GM12878 (cell line): ENCODE data around the gene DCC. TPM values are rescaled to one million over a fixed set of nuclear protein-coding genes. Genes with fewer than 3 reads are reported as not detected.

Experiments
- ATAC-seq: fragments of 200-7000 bp; cut with Tn5 transposase; 3 replicates; pipeline ENCODE4 v1.9.1; 2020; ENCODE audit warnings: mild to moderate bottlenecking, moderate library complexity
- BruUV-seq: library from RNA; stranded (reverse); fragments of 400-500 nt; replicated peaks from 2 replicates; lab custom pipeline; 2021; lab: Mats Ljungman, UMichigan
- CTCF ChIA-PET: fragments of 300-600 bp; sonication (Branson Sonifier 250); formaldehyde crosslinking; extraction: SDS; loops from one replicate; lab custom pipeline; 2021; ENCODE audit warnings: inconsistent platforms; lab: Yijun Ruan, JAX
- POLR2A ChIA-PET: fragments of 350-600 bp; formaldehyde crosslinking; extraction: SDS; loops from one replicate; lab custom pipeline; 2021; ENCODE audit warnings: inconsistent platforms; lab: Charles Lee
- RAD21 ChIA-PET: fragments of 300-600 bp; sonication (Branson Sonifier 250); formaldehyde crosslinking; loops from one replicate; lab custom pipeline; 2023; ENCODE audit warnings: antibody characterized with exemption; ENCODE audit not compliant: unreplicated experiment; lab: Charles Lee
- SMC1A ChIA-PET: fragments of 300-600 bp; sonication (Branson Sonifier 250); formaldehyde crosslinking; loops from one replicate; lab custom pipeline; 2023; ENCODE audit not compliant: unreplicated experiment, uncharacterized antibody; lab: Charles Lee
- DNase-seq: peaks from one replicate; pipeline ENCODE4 v3.0.0-alpha.2; 2011; ENCODE audit warnings: low read depth, low spot score
- FAIRE-seq: peaks from 3 replicates; lab custom pipeline; 2011; peaks lifted over from hg19 to GRCh38; lab: Jason Lieb, UNC
- H2AFZ ChIP-seq: 2 replicates; pipeline ENCODE4 v1.6.0; 2011; ENCODE audit warnings: low read depth, low read length, control low read depth; ENCODE audit not compliant: control insufficient read depth
- H3K27ac ChIP-seq: 2 replicates; pipeline ENCODE4 v1.5.1; 2011; ENCODE audit warnings: control low read depth; ENCODE audit not compliant: control insufficient read depth, insufficient read depth
- H3K27me3 ChIP-seq, 2 experiments: replicated peaks in 1 of 2; 2 replicates each; pipeline versions ENCODE4 v1.6.0 to v1.6.1; 2011; ENCODE audit warnings: low read length in 1 of 2; ENCODE audit not compliant: control insufficient read depth in 2 of 2, insufficient read depth in 2 of 2
- H3K36me3 ChIP-seq, 2 experiments: 2 replicates each; pipeline ENCODE4 v1.5.1; 2011; ENCODE audit warnings: low read length in 1 of 2; ENCODE audit not compliant: control insufficient read depth in 2 of 2, insufficient read depth in 2 of 2
- H3K4me1 ChIP-seq: 2 replicates; pipeline ENCODE4 v1.6.1; 2011; ENCODE audit warnings: mild to moderate bottlenecking, low read length, moderate library complexity, mixed read lengths; ENCODE audit not compliant: control insufficient read depth, insufficient read depth
- H3K4me2 ChIP-seq: 2 replicates; pipeline ENCODE4 v1.6.0; 2011; ENCODE audit warnings: control low read depth; ENCODE audit not compliant: control insufficient read depth, insufficient read depth
- H3K4me3 ChIP-seq: fragments of 200-600 bp; sonication (generic); 2 replicates; pipeline ENCODE4 v1.5.1; 2016
- H3K79me2 ChIP-seq: 2 replicates; pipeline ENCODE4 v1.6.0; 2011; ENCODE audit warnings: low read length; ENCODE audit not compliant: control insufficient read depth, insufficient read depth
- H3K9ac ChIP-seq: 2 replicates; pipeline ENCODE4 v1.8.0; 2011; ENCODE audit warnings: low read length, control low read depth, mixed read lengths; ENCODE audit not compliant: control insufficient read depth, insufficient read depth
- H3K9me3 ChIP-seq: replicated peaks from 3 replicates; pipeline ENCODE4 v1.5.1; 2011; ENCODE audit warnings: mild to moderate bottlenecking, low read length; ENCODE audit not compliant: control insufficient read depth, insufficient read depth
- H4K20me1 ChIP-seq: 2 replicates; pipeline ENCODE4 v1.6.0; 2011; ENCODE audit not compliant: control insufficient read depth, insufficient read depth
- CHD4 ChIP-seq: fragments of 200-600 bp; sonication (generic); IDR thresholded peaks from 2 replicates; pipeline ENCODE4 v1.6.1; 2016; ENCODE audit warnings: mild to moderate bottlenecking
- ESRRA ChIP-seq: IDR thresholded peaks from 2 replicates; pipeline ENCODE4 v1.6.1; 2012; ENCODE audit warnings: mild to moderate bottlenecking, low read length, improper control_type of control experiment
- MTA3 ChIP-seq: IDR thresholded peaks from 2 replicates; pipeline ENCODE4 v1.6.1; 2012; ENCODE audit warnings: low read length, inconsistent platforms, borderline replicate concordance
- MYB ChIP-seq: fragments of 150-350 bp; IDR thresholded peaks from 2 replicates; pipeline ENCODE4 v1.6.1; 2014; ENCODE audit warnings: mild to moderate bottlenecking, low read depth, low read length, borderline replicate concordance
- NR2C2 ChIP-seq: IDR thresholded peaks from 2 replicates; pipeline ENCODE4 v1.6.1; 2011; ENCODE audit warnings: borderline replicate concordance, low read depth; ENCODE audit not compliant: control insufficient read depth, insufficient read length
- RB1 ChIP-seq: fragments of 450-650 bp; formaldehyde crosslinking; IDR thresholded peaks from 2 replicates; pipeline ENCODE4 v1.6.1; 2017; ENCODE audit warnings: mild to moderate bottlenecking, borderline replicate concordance
- RBBP5 ChIP-seq: fragments of 200-600 bp; sonication (generic); conservative IDR thresholded peaks from 2 replicates; pipeline ENCODE4 v1.6.1; 2016
- YY1 ChIP-seq: IDR thresholded peaks from 2 replicates; pipeline ENCODE4 v1.6.1; 2011; ENCODE audit warnings: low read depth, mild to moderate bottlenecking, low read length
- ZBTB11 ChIP-seq: fragments of 450-650 bp; formaldehyde crosslinking; IDR thresholded peaks from 2 replicates; pipeline ENCODE4 v1.5.0; 2022; ENCODE audit warnings: mild to moderate bottlenecking, missing genetic modification characterization
- ZNF217 ChIP-seq: fragments of 450-650 bp; IDR thresholded peaks from 2 replicates; pipeline ENCODE4 v1.6.1; 2017; ENCODE audit warnings: antibody characterized with exemption, mild to moderate bottlenecking
- WGBS: methylation state at CpG from one replicate; pipeline ENCODE4 v1.1.6; 2016; ENCODE audit warnings: low lambda C conversion rate; ENCODE audit not compliant: insufficient replicate concordance, insufficient coverage; ENCODE audit errors: missing lambda C conversion rate; 5-methylcytosine and 5-hydroxymethylcytosine counted together
- in situ Hi-C: fragments of 300-500 bp; cut with MboI; formaldehyde crosslinking; loops from 9 replicates; pipeline ENCODE4 v1.14.3; 2018; ENCODE audit warnings: mixed read lengths
- intact Hi-C: fragments of 100-400 bp; cut with micrococcal nuclease; formaldehyde crosslinking; loops from one replicate; pipeline ENCODE4 v1.14.2; 2022; ENCODE audit not compliant: unreplicated experiment
- polyA plus RNA-seq, 11 experiments: library from polyadenylated mRNA; depleted of rRNA in 4 of 11; unstranded in 6 of 11; stranded (reverse) in 5 of 11; fragments of >200 nt; fragmentation: Nextera tagmentation in 4 of 11; fragmentation: Illumina TruSeq in 1 of 11; extraction: Ambion mirVana in 4 of 11; extraction: Trizol in 1 of 11; gene quantifications; 1 replicate in 1 of 11; 2 replicates in 10 of 11; pipeline versions ENCODE4 v1.2.1 to v1.2.3, GENCODE V29; 2011 to 2016; ENCODE audit warnings: inconsistent platforms in 2 of 11, missing spikeins in 2 of 11, low read depth in 1 of 11
- total RNA-seq, 4 experiments: library from RNA; depleted of rRNA in 3 of 4; stranded (reverse); fragments of >200 nt in 3 of 4; fragmentation: Illumina TruSeq in 1 of 4; extraction: Trizol in 1 of 4; gene quantifications; 2 replicates each; pipeline versions ENCODE4 v1.2.1 to v1.2.3, GENCODE V29; 2013 to 2021
- TF ChIP-seq, protein P1 (sequence below): IDR thresholded peaks from 2 replicates; pipeline ENCODE4 v1.6.1; 2012; ENCODE audit warnings: mild to moderate bottlenecking, low read depth, low read length
- TF ChIP-seq, protein P2 (sequence below): IDR thresholded peaks from 2 replicates; pipeline ENCODE4 v1.6.1; 2011; ENCODE audit warnings: low read depth, low read length, improper control_type of control experiment, borderline replicate concordance

Gene DCC
- total and polyA plus RNA-seq, 10 of the 15 experiments (the other 5 are each of a cell fraction or from before 2014, with no cell fraction given) = 0.01 TPM; not detected in 9

GRCh38 chr18:52537261-52537660 lies 197.3 kb downstream of the DCC start (continued):
- TF ChIP-seq, protein P1, sequence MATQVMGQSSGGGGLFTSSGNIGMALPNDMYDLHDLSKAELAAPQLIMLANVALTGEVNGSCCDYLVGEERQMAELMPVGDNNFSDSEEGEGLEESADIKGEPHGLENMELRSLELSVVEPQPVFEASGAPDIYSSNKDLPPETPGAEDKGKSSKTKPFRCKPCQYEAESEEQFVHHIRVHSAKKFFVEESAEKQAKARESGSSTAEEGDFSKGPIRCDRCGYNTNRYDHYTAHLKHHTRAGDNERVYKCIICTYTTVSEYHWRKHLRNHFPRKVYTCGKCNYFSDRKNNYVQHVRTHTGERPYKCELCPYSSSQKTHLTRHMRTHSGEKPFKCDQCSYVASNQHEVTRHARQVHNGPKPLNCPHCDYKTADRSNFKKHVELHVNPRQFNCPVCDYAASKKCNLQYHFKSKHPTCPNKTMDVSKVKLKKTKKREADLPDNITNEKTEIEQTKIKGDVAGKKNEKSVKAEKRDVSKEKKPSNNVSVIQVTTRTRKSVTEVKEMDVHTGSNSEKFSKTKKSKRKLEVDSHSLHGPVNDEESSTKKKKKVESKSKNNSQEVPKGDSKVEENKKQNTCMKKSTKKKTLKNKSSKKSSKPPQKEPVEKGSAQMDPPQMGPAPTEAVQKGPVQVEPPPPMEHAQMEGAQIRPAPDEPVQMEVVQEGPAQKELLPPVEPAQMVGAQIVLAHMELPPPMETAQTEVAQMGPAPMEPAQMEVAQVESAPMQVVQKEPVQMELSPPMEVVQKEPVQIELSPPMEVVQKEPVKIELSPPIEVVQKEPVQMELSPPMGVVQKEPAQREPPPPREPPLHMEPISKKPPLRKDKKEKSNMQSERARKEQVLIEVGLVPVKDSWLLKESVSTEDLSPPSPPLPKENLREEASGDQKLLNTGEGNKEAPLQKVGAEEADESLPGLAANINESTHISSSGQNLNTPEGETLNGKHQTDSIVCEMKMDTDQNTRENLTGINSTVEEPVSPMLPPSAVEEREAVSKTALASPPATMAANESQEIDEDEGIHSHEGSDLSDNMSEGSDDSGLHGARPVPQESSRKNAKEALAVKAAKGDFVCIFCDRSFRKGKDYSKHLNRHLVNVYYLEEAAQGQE = no peak
- no peak for TF ChIP-seq RB1

DNA sequence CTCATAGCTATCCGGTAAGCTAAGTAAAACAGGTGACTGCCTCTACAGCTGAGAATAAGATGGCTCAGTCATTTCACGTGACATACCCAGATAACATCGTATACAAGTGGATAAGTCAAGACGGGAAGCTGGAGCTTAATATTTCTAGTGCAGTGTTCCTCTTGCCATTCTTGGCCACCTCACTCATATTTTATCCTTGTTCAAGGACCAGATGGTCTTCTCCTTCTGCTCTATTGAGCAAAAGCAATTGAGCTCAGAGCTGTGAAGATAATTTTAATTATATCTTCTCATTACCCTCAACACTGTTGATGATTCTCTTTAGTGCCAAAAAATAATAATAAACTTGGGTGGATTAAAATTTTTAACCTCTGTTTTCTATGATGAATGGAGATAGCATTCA lies 201.1 kb downstream of the DCC start:
- ATAC-seq (no peak), DNase-seq (no peak), FAIRE-seq (no peak)
- Histone ChIP-seq H3K9ac (no peak overlapping the region), H3K9me3 (no peaks in the 10 kb centered on the region), H3K27me3 (no peaks in the 10 kb centered on the region), H3K27ac (no peak overlapping the region), H3K4me1 (no peaks in the 10 kb centered on the region), H3K4me2 (no peak overlapping the region), H4K20me1 (no peaks in the 10 kb centered on the region), H3K79me2 (no peaks in the 10 kb centered on the region), H3K4me3 (no peak overlapping the region), H2AFZ (no peak overlapping the region), H3K36me3 (no peaks in the 10 kb centered on the region)
- ChIA-PET CTCF (no interaction called here), SMC1A (no interaction called here), POLR2A (no interaction called here), RAD21 (no interaction called here)
- in situ Hi-C loops (no loop called here), intact Hi-C loops (no loop called here)
- no TSS peak for BruUV-seq
- WGBS = 22% methylated on average over 4 of the region's 4 CpGs
- TF ChIP-seq MYB (no peak), NR2C2 (no peak), ESRRA (no peak), MTA3 (no peak), YY1 (no peak), ZBTB11 (CRISPR knock-in tag) (no peak), ZNF217 (no peak), RBBP5 (no peak), CHD4 (no peak)
- TF ChIP-seq, protein P2, sequence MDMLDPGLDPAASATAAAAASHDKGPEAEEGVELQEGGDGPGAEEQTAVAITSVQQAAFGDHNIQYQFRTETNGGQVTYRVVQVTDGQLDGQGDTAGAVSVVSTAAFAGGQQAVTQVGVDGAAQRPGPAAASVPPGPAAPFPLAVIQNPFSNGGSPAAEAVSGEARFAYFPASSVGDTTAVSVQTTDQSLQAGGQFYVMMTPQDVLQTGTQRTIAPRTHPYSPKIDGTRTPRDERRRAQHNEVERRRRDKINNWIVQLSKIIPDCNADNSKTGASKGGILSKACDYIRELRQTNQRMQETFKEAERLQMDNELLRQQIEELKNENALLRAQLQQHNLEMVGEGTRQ = no peak
